Retina (tissue), 1 donor: ENCODE measurements around the gene ADSL.

ENCODE experiments used
- DNase-seq: peaks from one replicate; pipeline ENCODE4 v3.0.0-alpha.2; 2016

ADSL gene

GRCh38 chr22:40406063-40406890, 60.0 kb downstream of the ADSL start:
- no peak for DNase-seq

GRCh38 chr22:40407021-40407761, 60.9 kb downstream of the ADSL start:
- DNase-seq, result no peak

GRCh38 chr22:40407831-40408717, 61.8 kb downstream of the ADSL start:
- DNase-seq, result no peak

- no peak for DNase-seq
Observed at GRCh38 chr22:40408718-40409612, 62.7 kb downstream of the ADSL start.

GRCh38 chr22:40409613-40410113, 63.4 kb downstream of the ADSL start:
- no peak for DNase-seq

- no peak for DNase-seq
Observed at GRCh38 chr22:40410272-40410671, 64.0 kb downstream of the ADSL start.

- DNase-seq, result no peak
Observed at GRCh38 chr22:40410731-40411505, 64.6 kb downstream of the ADSL start.

GRCh38 chr22:40411506-40411861, 65.2 kb downstream of the ADSL start:
- no peak for DNase-seq

GRCh38 chr22:40412441-40412840, 66.1 kb downstream of the ADSL start:
- no peak for DNase-seq

GRCh38 chr22:40413873-40414272, 67.6 kb downstream of the ADSL start:
- DNase-seq, result no peak

GRCh38 chr22:40414311-40414710, 68.0 kb downstream of the ADSL start:
- DNase-seq, result no peak

GRCh38 chr22:40414838-40415505, 68.7 kb downstream of the ADSL start:
- no peak for DNase-seq

- DNase-seq, result no peak
Observed at GRCh38 chr22:40415531-40416266, 69.4 kb downstream of the ADSL start.

GRCh38 chr22:40416267-40416570, 69.9 kb downstream of the ADSL start:
- no peak for DNase-seq

GRCh38 chr22:40416636-40417035, 70.3 kb downstream of the ADSL start:
- no peak for DNase-seq

- DNase-seq, result no peak
Observed at GRCh38 chr22:40417041-40417440, 70.7 kb downstream of the ADSL start.

- no peak for DNase-seq
Observed at GRCh38 chr22:40417881-40418280, 71.6 kb downstream of the ADSL start.

GRCh38 chr22:40418366-40419201, 72.3 kb downstream of the ADSL start:
- DNase-seq, result peak; percentile 62

- no peak for DNase-seq
Observed at GRCh38 chr22:40419718-40420117, 73.4 kb downstream of the ADSL start.
